KMS-11 (cell line): Measurements from ENCODE around the gene RFX7.

Experiments
- H2AFZ ChIP-seq: fragments of 200-600 bp; sonication (generic); 2 replicates; pipeline ENCODE4 v1.6.1; 2016; ENCODE audit warnings: antibody characterized with exemption, mixed run types, low read depth
- H3K27ac ChIP-seq: fragments of 200-600 bp; sonication (generic); 2 replicates; pipeline ENCODE4 v1.6.1; 2016; ENCODE audit warnings: mild to moderate bottlenecking, mixed run types
- H3K27me3 ChIP-seq: fragments of 200-600 bp; sonication (generic); 2 replicates; pipeline ENCODE4 v1.6.1; 2017; ENCODE audit warnings: mild to moderate bottlenecking, low read depth, mixed run types, moderate library complexity; ENCODE audit not compliant: insufficient read depth
- H3K36me3 ChIP-seq: fragments of 200-600 bp; sonication (generic); 2 replicates; pipeline ENCODE4 v1.6.1; 2017; ENCODE audit warnings: mild to moderate bottlenecking, mixed run types; ENCODE audit not compliant: insufficient read depth
- H3K4me1 ChIP-seq: fragments of 200-600 bp; sonication (generic); 2 replicates; pipeline ENCODE4 v1.6.1; 2016; ENCODE audit warnings: mild to moderate bottlenecking, low read depth, mixed run types; ENCODE audit not compliant: poor library complexity, severe bottlenecking
- H3K4me2 ChIP-seq: fragments of 200-600 bp; sonication (generic); 2 replicates; pipeline ENCODE4 v1.7.0; 2016; ENCODE audit warnings: mild to moderate bottlenecking, mixed run types
- H3K4me3 ChIP-seq: fragments of 200-600 bp; sonication (generic); IDR thresholded peaks from 2 replicates; pipeline ENCODE4 v1.6.1; 2017; ENCODE audit warnings: low read depth, low read length, mixed read lengths; ENCODE audit not compliant: insufficient read depth
- H3K79me2 ChIP-seq: fragments of 200-600 bp; sonication (generic); 2 replicates; pipeline ENCODE4 v1.6.1; 2016; ENCODE audit warnings: low read depth, mixed run types; ENCODE audit not compliant: insufficient read depth
- H3K9ac ChIP-seq: fragments of 200-600 bp; sonication (generic); 2 replicates; pipeline ENCODE4 v1.6.1; 2016; ENCODE audit warnings: mild to moderate bottlenecking, mixed run types
- H4K20me1 ChIP-seq: fragments of 200-600 bp; sonication (generic); 2 replicates; pipeline ENCODE4 v1.6.1; 2016; ENCODE audit warnings: mild to moderate bottlenecking, mixed run types; ENCODE audit not compliant: insufficient read depth
- TF ChIP-seq, protein P1 (sequence below): fragments of 200-600 bp; sonication (generic); conservative IDR thresholded peaks from 2 replicates; pipeline ENCODE4 v1.6.1; 2017; ENCODE audit warnings: low read depth, mild to moderate bottlenecking, antibody characterized with exemption, low read length, moderate library complexity, mixed read lengths

RFX7 gene

GRCh38 chr15:56175788-56176187 is 67.9 kb downstream of the RFX7 start:
- no peak overlapping the region for H3K4me3 ChIP-seq
- H4K20me1 ChIP-seq = no peaks in the 10 kb centered on the region
- H3K9ac ChIP-seq = no peak overlapping the region
- H3K27me3 ChIP-seq = no peaks in the 10 kb centered on the region
- no peak overlapping the region for H2AFZ ChIP-seq
- no peak overlapping the region for H3K4me2 ChIP-seq
- no peak overlapping the region for H3K27ac ChIP-seq
- TF ChIP-seq, protein P1, sequence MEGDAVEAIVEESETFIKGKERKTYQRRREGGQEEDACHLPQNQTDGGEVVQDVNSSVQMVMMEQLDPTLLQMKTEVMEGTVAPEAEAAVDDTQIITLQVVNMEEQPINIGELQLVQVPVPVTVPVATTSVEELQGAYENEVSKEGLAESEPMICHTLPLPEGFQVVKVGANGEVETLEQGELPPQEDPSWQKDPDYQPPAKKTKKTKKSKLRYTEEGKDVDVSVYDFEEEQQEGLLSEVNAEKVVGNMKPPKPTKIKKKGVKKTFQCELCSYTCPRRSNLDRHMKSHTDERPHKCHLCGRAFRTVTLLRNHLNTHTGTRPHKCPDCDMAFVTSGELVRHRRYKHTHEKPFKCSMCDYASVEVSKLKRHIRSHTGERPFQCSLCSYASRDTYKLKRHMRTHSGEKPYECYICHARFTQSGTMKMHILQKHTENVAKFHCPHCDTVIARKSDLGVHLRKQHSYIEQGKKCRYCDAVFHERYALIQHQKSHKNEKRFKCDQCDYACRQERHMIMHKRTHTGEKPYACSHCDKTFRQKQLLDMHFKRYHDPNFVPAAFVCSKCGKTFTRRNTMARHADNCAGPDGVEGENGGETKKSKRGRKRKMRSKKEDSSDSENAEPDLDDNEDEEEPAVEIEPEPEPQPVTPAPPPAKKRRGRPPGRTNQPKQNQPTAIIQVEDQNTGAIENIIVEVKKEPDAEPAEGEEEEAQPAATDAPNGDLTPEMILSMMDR = no peak
- H3K36me3 ChIP-seq = no peaks in the 10 kb centered on the region
- H3K79me2 ChIP-seq = no peaks in the 10 kb centered on the region
- H3K4me1 ChIP-seq = peaks cover 4% of the 10 kb centered on the region

DNA sequence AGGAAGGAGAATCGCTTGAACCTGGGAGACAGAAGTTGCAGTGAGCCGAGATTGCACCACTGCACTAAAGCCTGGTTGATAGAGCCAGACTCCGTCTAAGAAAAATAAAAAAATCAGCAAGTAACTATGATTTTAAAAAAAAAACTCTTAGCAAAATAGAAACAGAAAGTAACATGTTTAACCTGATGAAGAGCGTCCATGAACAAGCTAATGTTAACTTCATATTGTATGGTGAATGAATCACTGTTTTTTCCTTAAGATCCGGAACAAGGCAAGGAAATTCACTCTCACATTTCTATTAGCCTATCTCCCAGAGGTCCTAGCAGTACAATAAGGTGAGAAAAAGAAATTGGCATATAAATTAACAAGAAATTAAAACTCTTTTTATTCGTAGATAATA is 69.0 kb downstream of the RFX7 start:
- no peaks in the 10 kb centered on the region for H3K79me2 ChIP-seq
- H3K4me2 ChIP-seq = no peak overlapping the region
- TF ChIP-seq, protein P1 = no peak
- no peaks in the 10 kb centered on the region for H3K27me3 ChIP-seq
- no peak overlapping the region for H3K9ac ChIP-seq
- H3K27ac ChIP-seq = no peak overlapping the region
- H4K20me1 ChIP-seq = no peaks in the 10 kb centered on the region
- peaks cover 4% of the 10 kb centered on the region for H3K4me1 ChIP-seq
- H3K36me3 ChIP-seq = no peaks in the 10 kb centered on the region
- no peak overlapping the region for H2AFZ ChIP-seq
- no peak overlapping the region for H3K4me3 ChIP-seq

GRCh38 chr15:56168394-56168793 is 75.3 kb downstream of the RFX7 start:
- Histone ChIP-seq H4K20me1 (no peaks in the 10 kb centered on the region), H3K4me3 (no peak overlapping the region), H3K27ac (no peak overlapping the region), H3K79me2 (no peaks in the 10 kb centered on the region), H3K9ac (no peak overlapping the region), H3K4me1 (no peaks in the 10 kb centered on the region), H3K4me2 (no peak overlapping the region), H3K36me3 (no peaks in the 10 kb centered on the region), H3K27me3 (no peaks in the 10 kb centered on the region), H2AFZ (no peak overlapping the region)
- TF ChIP-seq, protein P1 = no peak

DNA sequence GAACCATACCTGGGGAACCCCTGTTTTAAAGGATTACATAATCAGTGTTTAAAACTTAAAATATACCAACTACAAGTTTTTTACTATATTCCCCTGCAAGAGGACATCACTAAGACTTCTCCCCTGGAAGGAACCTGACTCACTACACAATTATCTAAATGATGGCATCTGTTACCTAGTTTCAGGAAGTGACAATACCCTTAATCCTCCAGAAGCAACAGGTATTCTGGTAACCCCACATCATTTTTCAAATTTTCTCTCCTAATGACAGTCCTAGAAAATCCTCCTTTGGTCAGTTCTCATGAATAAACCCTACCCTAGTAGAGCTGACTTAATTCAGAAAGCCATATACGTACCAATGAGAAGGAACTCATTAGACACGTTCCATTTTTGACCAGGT is 78.4 kb downstream of the RFX7 start:
- Histone ChIP-seq H3K36me3 (no peaks in the 10 kb centered on the region), H3K27me3 (no peaks in the 10 kb centered on the region), H3K4me2 (no peak overlapping the region), H3K9ac (no peak overlapping the region), H4K20me1 (no peaks in the 10 kb centered on the region), H3K27ac (no peak overlapping the region), H2AFZ (no peak overlapping the region), H3K79me2 (peaks cover 4% of the 10 kb centered on the region; the same call in 1 of the 2 replicates), H3K4me1 (peaks cover 18% of the 10 kb centered on the region), H3K4me3 (no peak overlapping the region)
- TF ChIP-seq, protein P1 = no peak

DNA sequence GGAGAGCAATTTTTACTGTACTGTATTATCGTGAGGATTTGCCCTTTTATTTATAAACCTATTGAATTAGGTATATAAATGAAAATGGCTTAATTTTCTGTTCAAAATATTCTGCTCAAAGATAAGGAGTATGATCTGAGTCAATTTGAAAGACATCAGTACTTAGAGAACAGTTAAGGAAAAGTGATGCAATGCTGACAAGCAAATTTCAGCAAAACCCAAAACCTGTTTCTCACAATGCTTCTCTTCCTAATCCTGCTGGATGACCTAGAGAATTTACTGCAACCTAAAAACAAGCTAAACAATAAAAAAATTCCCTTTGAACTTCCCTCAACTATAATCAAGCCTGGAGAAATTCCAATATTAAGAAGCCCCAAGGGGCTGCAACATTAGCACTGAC is 82.7 kb downstream of the RFX7 start:
- H3K36me3 ChIP-seq = no peaks in the 10 kb centered on the region

More for the DNA sequence above, 82.7 kb downstream of the RFX7 start:
- TF ChIP-seq, protein P1 = no peak
- no peak overlapping the region for H3K9ac ChIP-seq
- peaks cover 11% of the 10 kb centered on the region; the same call in 1 of the 2 replicates for H3K79me2 ChIP-seq
- no peaks in the 10 kb centered on the region for H4K20me1 ChIP-seq
- no peak overlapping the region for H2AFZ ChIP-seq
- H3K27me3 ChIP-seq = no peaks in the 10 kb centered on the region
- H3K27ac ChIP-seq = 0 out of 2 replicates have a peak overlapping the region, but pooled peaks have one; percentile 4
- no peak overlapping the region for H3K4me3 ChIP-seq
- H3K4me1 ChIP-seq = peaks cover 19% of the 10 kb centered on the region
- peak overlapping the region; percentile 33; the same call in 1 of the 2 replicates for H3K4me2 ChIP-seq
